22Rv1 (cell line): ENCODE results near the gene RCAN2.

Experiments used
- ZFX ChIP-seq: fragments of 450-650 bp; IDR thresholded peaks from 2 replicates; pipeline ENCODE4 v1.6.1; 2017; ENCODE audit warnings: antibody characterized with exemption, borderline replicate concordance
- TF ChIP-seq, protein P1 (sequence below): fragments of 450-650 bp; IDR thresholded peaks from 2 replicates; pipeline ENCODE4 v1.5.1; 2017; ENCODE audit warnings: mild to moderate bottlenecking

DNA sequence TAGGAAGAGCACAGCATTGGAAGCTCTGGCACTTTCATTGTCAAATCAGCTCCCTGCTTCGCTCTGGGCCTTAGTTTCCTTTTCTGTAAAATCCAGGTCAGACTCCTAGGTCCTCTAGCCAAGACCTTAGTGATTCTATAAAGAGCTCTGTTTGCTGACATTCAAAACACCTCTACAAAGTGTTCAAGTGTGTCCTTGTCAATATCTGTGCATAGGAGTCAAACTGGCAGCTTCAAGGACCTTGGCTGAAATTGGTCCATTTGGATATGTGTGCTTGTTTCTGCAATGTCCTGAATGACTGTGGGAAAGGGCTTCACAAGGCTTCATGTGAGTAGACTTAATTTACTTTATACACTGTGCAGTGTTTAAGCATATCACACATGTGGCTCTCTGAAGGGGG is 246.6 kb downstream of the RCAN2 start:
- TF ChIP-seq, protein P1, sequence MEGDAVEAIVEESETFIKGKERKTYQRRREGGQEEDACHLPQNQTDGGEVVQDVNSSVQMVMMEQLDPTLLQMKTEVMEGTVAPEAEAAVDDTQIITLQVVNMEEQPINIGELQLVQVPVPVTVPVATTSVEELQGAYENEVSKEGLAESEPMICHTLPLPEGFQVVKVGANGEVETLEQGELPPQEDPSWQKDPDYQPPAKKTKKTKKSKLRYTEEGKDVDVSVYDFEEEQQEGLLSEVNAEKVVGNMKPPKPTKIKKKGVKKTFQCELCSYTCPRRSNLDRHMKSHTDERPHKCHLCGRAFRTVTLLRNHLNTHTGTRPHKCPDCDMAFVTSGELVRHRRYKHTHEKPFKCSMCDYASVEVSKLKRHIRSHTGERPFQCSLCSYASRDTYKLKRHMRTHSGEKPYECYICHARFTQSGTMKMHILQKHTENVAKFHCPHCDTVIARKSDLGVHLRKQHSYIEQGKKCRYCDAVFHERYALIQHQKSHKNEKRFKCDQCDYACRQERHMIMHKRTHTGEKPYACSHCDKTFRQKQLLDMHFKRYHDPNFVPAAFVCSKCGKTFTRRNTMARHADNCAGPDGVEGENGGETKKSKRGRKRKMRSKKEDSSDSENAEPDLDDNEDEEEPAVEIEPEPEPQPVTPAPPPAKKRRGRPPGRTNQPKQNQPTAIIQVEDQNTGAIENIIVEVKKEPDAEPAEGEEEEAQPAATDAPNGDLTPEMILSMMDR, result no peak
- TF ChIP-seq ZFX, result no peak
